Stimulated activated CD4-positive, alpha-beta T cell treated with anti-CD3 and anti-CD28 coated beads, Interleukin-4, amount 100 ng/mL, for 48 hours (primary cell): ENCODE results near the gene SLC46A1.

Experiments used
- DNase-seq, 2 donors: peaks; one replicate each; pipeline ENCODE4 v3.0.0-alpha.2; 2020; ENCODE audit warnings: low read depth in 2 of 2

Gene SLC46A1

GRCh38 chr17:28381141-28381825, 24.7 kb downstream of the SLC46A1 start:
- DNase-seq: no peak

DNA sequence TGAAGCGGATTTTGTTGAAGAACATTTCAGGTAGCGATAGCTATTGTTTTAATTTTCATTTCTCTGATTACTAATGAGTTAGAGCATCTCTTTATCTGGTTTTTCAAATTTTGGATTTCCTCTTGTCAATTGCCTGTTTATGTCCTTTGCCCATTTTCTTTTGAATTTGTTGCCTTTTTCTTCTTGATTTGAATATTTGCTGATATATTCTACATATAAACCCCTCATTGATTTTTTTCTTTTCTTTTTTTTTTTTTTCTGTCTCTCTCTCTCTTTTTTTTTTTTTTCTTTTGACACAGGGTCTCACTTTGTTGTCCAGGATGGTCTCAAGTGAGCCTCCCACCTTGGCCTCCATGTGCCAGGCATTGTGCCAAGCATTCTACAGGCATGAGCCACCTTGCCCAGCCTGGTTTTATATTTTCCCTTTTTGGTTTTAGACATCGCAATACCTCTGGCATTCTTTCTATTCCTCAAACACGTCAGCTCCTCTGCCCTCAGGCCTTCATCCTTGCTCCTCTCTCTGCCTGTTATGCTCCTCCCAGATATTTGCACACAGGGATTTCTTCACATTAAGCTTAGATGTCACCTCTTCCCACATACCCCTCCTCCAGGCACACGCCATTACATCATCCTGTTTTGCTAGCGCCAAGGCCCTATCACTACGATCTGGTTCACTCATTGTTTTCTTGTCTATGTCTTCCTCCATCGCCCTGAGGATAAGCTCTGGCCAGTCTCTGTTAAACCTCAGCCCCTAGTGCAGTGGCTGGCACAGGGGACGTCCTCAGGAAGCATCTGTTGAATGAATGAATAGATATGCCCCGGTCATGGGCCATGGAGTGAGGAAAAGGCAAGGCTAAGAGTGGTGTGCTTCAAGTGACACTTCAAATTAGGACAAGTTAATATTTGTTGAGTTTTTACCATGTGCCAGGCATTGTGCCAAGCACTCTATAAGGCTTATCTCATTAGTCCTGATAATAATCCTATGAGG, 25.9 kb downstream of the SLC46A1 start:
- no peak for DNase-seq

GRCh38 chr17:28372945-28373274, 33.1 kb downstream of the SLC46A1 start:
- DNase-seq: no peak

GRCh38 chr17:28372203-28372944, 33.6 kb downstream of the SLC46A1 start:
- DNase-seq: peak; percentile 26 to 32

DNA sequence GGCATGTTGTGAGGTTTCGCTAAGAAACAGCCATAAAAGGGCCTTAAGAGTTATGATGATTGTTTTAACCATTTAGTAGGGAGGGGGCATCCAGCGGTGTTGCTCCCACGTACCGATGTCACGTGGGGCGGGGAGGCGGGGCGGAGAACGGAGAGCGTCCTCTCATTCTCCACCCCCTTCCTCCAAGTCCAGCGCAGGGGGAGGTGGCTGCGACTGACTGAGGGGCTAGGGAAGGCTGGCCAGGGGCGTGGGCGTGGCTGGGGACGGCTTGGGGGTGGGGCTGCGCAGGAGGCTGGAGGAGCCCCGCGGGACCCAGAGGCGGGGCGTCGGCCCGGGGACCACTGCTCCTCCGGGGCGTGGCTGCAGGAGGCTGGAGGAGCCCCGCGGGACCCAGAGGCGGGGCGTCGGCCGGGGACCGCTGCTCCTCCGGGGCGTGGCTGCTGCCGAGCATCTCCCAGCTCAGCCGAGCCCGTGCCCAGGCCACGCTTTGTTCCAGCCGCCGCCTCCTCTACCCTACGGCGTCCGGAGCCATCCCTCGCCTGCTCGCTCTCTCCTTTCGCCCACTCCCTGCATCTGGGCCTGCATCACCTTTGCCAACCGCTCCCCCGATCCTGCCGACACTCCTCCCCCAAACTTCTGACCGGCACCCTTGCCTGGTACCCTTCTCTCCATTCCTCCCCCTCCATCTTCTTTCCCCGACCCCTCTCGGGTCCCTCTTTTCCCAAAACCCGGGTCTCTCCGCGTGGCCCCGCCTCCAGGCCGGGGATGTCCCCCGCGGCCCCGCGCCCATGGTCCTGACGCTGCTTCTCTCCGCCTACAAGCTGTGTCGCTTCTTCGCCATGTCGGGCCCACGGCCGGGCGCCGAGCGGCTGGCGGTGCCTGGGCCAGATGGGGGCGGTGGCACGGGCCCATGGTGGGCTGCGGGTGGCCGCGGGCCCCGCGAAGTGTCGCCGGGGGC, 34.5 kb downstream of the SLC46A1 start, which contains the start of gene SARM1:
TSS of gene SARM1 (plus strand) at position 450 of the 958 bp plus-strand sequence. CDS start at position 789, 339 bp downstream.
- DNase-seq: peak; percentile 80 to 89

DNA sequence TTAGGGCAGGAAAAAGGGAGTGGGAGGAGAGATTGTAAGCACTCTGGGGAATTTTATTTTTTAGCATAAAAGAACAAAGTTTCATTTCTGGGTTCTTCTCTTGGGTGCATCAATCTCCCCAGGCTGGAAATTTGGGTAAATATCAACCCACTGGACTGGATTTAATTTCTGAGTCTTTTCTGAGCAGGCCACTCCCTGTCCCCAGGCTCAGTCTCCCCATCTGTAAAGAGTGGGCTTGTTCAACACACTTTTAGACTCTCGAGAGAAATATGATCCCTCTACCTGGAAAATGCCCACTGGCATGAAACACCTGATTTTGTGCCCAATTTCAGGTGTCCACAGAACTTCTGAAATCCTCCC, 35.3 kb downstream of the SLC46A1 start:
- DNase-seq: no peak

DNA sequence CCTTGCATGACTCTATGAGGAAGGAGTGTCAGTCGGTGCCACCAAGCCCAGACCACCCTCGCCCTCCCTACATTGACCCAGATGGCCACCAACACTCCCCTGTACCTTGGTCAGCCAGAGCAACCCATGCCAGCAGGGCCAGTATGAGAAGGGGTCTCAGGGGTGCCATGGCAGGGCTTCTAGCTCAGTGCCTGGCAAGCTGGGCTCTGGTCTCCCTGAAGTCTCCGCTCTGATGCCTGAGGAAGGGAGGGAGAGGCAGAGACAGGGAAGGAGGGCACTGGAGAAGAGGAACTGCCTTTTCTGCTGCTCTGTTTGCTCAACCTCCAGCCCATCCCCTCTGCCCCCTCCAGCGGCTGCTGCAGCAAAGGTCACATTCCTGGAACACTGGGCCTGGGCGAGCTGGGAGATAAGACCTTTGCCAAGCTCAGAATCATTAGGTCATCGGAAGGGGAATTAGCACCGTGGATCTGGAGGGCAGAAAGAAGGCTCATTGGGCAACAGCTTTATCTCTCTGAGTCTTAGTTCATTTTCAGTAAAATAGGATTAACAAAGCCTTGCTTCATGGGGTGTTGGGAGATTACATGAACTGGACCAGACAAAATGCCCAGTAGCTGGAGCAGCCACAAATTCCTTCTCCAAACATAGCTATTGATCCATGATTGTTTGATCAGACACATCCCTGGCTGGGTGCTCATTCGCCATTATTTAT, 35.8 kb downstream of the SLC46A1 start, which contains the start of gene VTN:
TSS of gene VTN (minus strand) at position 273 of the 709 bp plus-strand sequence. CDS start at position 169, 104 bp downstream.
- DNase-seq: no peak

- no peak for DNase-seq
Observed at GRCh38 chr17:28369684-28370034, 36.4 kb downstream of the SLC46A1 start.

DNA sequence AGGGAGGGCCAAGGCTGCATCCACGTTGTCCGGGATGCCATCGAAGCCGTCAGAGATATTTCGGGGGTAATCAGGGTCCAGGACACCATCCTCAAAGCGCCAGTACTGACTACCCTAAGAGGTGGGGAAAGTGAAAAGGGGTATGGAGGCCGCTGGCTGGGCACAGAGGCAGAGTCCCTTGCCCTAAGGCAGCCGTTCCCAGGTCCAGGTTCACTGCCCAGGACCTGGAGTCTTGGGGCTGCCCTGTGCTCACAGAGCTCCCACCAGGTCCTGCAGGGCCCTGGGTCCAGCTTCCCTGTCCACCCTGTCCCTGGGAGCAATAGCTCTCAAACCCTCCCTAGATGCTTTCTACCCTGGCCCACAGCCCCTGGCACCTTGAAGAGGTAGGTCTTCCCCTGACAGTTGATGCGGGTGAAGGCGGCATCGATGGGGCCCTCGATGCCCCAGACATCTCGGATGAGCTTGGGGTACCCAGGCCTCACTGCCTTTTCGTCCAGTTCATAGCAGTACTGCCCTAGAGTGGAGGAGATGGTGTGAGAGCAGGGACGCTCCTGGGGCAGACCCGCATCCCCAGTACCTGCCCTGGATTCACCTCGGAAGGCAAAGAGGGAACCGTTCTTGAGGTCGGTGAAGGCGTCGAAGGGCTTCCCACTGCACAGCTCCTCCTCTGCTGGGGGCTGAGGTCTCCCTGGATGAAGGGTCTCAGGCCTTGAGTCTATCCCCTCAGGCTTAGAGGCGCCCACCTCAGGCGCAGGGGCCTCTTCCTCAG, 36.9 kb downstream of the SLC46A1 start:
- DNase-seq: no peak

GRCh38 chr17:28368306-28368831, 37.6 kb downstream of the SLC46A1 start:
- no peak for DNase-seq

- no peak for DNase-seq
Observed at GRCh38 chr17:28367641-28368305, 38.2 kb downstream of the SLC46A1 start.

DNA sequence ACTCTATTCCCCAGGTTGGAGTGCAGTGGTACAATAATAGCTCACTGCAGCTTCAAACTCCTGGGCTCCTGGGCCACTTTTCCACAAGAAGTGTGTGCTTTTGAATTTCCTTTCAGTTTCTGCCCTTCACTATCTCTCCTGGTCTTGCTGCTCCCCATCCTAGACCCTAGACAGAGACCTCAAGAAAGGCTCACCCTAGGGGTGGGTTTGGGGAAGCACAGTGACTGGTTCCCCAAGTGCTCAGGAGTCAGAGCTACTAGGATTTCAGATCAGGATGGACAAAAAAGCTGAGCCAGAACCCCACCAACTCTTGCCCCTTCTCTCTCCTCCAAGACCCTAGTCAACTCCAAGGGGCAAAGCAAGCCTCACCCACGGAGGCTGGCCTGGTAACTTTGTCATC, 39.4 kb downstream of the SLC46A1 start:
- DNase-seq: no peak

DNA sequence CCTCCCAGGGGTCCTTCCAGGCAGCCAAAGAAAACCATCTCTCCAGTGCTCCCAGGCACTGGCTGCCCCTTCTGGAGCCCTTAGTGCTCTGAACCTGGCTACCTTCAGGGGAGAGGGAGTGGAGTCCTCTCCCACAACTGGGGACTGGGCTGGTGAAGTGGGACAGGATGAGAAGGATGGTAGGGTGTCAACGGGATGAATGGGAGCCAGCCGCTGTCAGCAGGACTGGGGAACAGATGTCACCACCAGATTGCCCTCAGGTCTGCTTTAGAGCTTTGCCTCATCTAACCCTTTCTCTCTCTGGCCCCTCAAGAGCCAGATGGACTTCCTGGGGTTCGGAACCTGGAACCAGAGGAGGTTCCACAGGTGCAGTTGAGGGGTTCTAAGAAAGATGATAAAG, 40.5 kb downstream of the SLC46A1 start:
- DNase-seq: no peak

- DNase-seq: no peak
Observed at GRCh38 chr17:28364665-28365363, 41.2 kb downstream of the SLC46A1 start, which contains the start of gene SEBOX. SEBOX (minus strand) TSS chr17:28365199; CDS start chr17:28365151, 48 bp downstream.

GRCh38 chr17:28363776-28364650, 42.0 kb downstream of the SLC46A1 start:
- DNase-seq: no peak

GRCh38 chr17:28363186-28363585, 42.8 kb downstream of the SLC46A1 start:
- no peak for DNase-seq

- DNase-seq: no peak
Observed at GRCh38 chr17:28357901-28358197, 48.2 kb downstream of the SLC46A1 start.
